HG02981 (cell line): ENCODE measurements around the gene RNPEPL1.
"Not testable (repeated sequence)": the region's sequence is repeated elsewhere in the genome, so short reads cannot be mapped to it uniquely, and the experiment has no call there.

Experiments used
- ATAC-seq: cut with Tn5 transposase; IDR thresholded peaks from one replicate; pipeline ENCODE4 v1.9.1; 2021; ENCODE audit warnings: mild to moderate bottlenecking, moderate library complexity; ENCODE audit not compliant: unreplicated experiment

The RNPEPL1 gene

GRCh38 chr2:240601831-240602160, 33.5 kb downstream of the RNPEPL1 start:
- ATAC-seq: no peak

GRCh38 chr2:240602266-240603050, 34.2 kb downstream of the RNPEPL1 start:
- no peak for ATAC-seq

- ATAC-seq: no peak
Observed at GRCh38 chr2:240603081-240603835, 35.0 kb downstream of the RNPEPL1 start.

- ATAC-seq: no peak
Observed at GRCh38 chr2:240603846-240604245, 35.6 kb downstream of the RNPEPL1 start.

- no peak for ATAC-seq
Observed at GRCh38 chr2:240604291-240604938, 36.1 kb downstream of the RNPEPL1 start.

- ATAC-seq: no peak
Observed at GRCh38 chr2:240604939-240605716, 36.8 kb downstream of the RNPEPL1 start.

GRCh38 chr2:240605867-240606743, 37.8 kb downstream of the RNPEPL1 start:
- no peak for ATAC-seq

GRCh38 chr2:240611601-240612210, 43.4 kb downstream of the RNPEPL1 start:
- ATAC-seq: no peak

- no peak for ATAC-seq
Observed at GRCh38 chr2:240613781-240614180, 45.5 kb downstream of the RNPEPL1 start.

- no peak for ATAC-seq
Observed at GRCh38 chr2:240614391-240614790, 46.1 kb downstream of the RNPEPL1 start.

GRCh38 chr2:240615396-240615795, 47.1 kb downstream of the RNPEPL1 start:
- ATAC-seq: no peak

GRCh38 chr2:240615820-240616547, 47.7 kb downstream of the RNPEPL1 start:
- ATAC-seq: no peak

GRCh38 chr2:240616860-240617666, 48.8 kb downstream of the RNPEPL1 start:
- ATAC-seq: not testable (repeated sequence)

GRCh38 chr2:240618776-240619175, 50.5 kb downstream of the RNPEPL1 start:
- ATAC-seq: no peak

GRCh38 chr2:240619506-240620148, 51.3 kb downstream of the RNPEPL1 start:
- no peak for ATAC-seq

GRCh38 chr2:240620149-240620731, 52.0 kb downstream of the RNPEPL1 start:
- no peak for ATAC-seq

GRCh38 chr2:240620859-240621258, 52.6 kb downstream of the RNPEPL1 start:
- ATAC-seq: no peak
